ENCODE results near the gene PTGES. TPM values are rescaled to one million over a fixed set of nuclear protein-coding genes. Genes with fewer than 3 reads are reported as not detected.

Gene PTGES
- total RNA-seq, 3 donors from 2014 or later (not counting 1 experiment from before 2014, with no cell fraction given) = 0.28 to 0.47 (median 0.39) TPM

- no peak for DNase-seq
- H3K4me1 ChIP-seq (ENCODE audit: control insufficient read depth, insufficient read depth, low read length) = no peaks in the 10 kb centered on the region
- H3K4me3 ChIP-seq (ENCODE audit: low read length) = no peak overlapping the region
- Mint-ChIP-seq H3K27me3 (ENCODE audit: low read depth in 2 of 2) (peaks cover 16 to 22% of the 10 kb centered on the region in 2 donors), H3K9me3 (no peaks in the 10 kb centered on the region), H3K36me3 (no peaks in the 10 kb centered on the region), H3K4me3 (no peak overlapping the region), H3K4me1 (no peaks in the 10 kb centered on the region), H3K27ac (no peak overlapping the region)
- intact Hi-C loops (cut with micrococcal nuclease) = no loop called here
- 79% methylated on average over 4 of the region's 5 CpGs for WGBS (ENCODE audit: insufficient coverage)
- no peaks in the 10 kb centered on the region for H3K9me3 ChIP-seq (ENCODE audit: control insufficient read depth, insufficient read depth, low read length)
- no peaks in the 10 kb centered on the region for H3K36me3 ChIP-seq (ENCODE audit: control insufficient read depth, insufficient read depth, low read length)
- no peak for ATAC-seq
- TF ChIP-seq, protein P1, sequence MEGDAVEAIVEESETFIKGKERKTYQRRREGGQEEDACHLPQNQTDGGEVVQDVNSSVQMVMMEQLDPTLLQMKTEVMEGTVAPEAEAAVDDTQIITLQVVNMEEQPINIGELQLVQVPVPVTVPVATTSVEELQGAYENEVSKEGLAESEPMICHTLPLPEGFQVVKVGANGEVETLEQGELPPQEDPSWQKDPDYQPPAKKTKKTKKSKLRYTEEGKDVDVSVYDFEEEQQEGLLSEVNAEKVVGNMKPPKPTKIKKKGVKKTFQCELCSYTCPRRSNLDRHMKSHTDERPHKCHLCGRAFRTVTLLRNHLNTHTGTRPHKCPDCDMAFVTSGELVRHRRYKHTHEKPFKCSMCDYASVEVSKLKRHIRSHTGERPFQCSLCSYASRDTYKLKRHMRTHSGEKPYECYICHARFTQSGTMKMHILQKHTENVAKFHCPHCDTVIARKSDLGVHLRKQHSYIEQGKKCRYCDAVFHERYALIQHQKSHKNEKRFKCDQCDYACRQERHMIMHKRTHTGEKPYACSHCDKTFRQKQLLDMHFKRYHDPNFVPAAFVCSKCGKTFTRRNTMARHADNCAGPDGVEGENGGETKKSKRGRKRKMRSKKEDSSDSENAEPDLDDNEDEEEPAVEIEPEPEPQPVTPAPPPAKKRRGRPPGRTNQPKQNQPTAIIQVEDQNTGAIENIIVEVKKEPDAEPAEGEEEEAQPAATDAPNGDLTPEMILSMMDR (IDR thresholded peaks at IDR 0.05) = no peak
- H3K27ac ChIP-seq (ENCODE audit: low read length) = no peak overlapping the region
- H3K27me3 ChIP-seq (ENCODE audit: control insufficient read depth, insufficient read depth, low read length) = peaks cover 5% of the 10 kb centered on the region
These were observed 60.3 kb downstream of the PTGES start for GRCh38 chr9:129692534-129692933.

Other genes starting within 250 kb of the PTGES start
- gene C9orf50, start 131.9 kb downstream of the PTGES start, total RNA-seq = not detected
- gene NTMT1, start 126.9 kb downstream of the PTGES start, total RNA-seq = 10 to 100 TPM; 17.1 to 23.5 (median 17.1) TPM
- gene ASB6, start 110.9 kb downstream of the PTGES start, total RNA-seq = 10 to 100 TPM; 21.9 to 35.4 (median 32.4) TPM
- gene PRRX2, start 87.4 kb downstream of the PTGES start, total RNA-seq = not detected
- gene TOR1B, start 50.1 kb upstream of the PTGES start, total RNA-seq = 10 to 100 TPM; 20.2 to 30.5 (median 23.9) TPM
- 10 to 100 TPM; 26.1 to 36.4 (median 34.8) TPM for gene TOR1A, start 71.1 kb upstream of the PTGES start, total RNA-seq
- gene C9orf78, start 82.2 kb upstream of the PTGES start, total RNA-seq = 10 to 100 TPM; 93.7 to 97.9 (median 97.6) TPM
- gene USP20, start 82.4 kb upstream of the PTGES start, total RNA-seq = 10 to 100 TPM; 66.8 to 86.1 (median 80.3) TPM

All from natural killer cell (primary cell).